ENCODE results near the gene GRAMD1C.
A peak's percentile ranks its signal among the peaks of the same experiment; 100 is the strongest.
"Not testable (repeated sequence)": the region's sequence is repeated elsewhere in the genome, so short reads cannot be mapped to it uniquely, and the experiment has no call there.

Gene GRAMD1C

DNA sequence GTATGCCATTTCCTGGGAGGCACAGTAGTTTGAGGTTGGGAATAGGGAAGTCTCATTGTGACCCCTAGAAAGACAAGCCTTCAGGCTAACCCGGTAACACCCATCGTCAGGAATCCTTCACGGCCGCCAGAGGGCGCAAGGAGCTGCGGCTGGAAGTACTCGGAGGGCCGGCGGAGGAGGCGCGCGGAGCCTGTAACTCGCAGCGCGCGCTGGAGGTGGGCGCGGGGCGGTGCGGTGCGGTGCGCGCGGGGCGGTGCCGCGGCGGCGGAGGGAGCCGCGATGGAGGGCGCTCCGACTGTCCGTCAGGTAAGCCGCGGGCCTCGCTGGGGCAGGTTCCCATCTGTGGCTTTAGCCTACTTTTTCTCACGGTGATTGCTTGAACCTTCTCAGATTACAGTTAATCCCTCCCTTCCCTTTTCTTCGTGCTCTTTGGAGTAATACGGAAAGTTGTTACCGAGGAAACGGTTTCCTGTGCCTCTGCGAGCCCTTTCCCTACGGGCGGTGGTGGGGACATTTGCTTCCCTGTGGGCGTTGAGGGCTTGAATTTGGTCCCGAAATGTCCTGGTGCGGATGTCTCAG is at the start of gene GRAMD1C:
Gene GRAMD1C, plus strand, starts transcription at position 158 of the 579 bp plus-strand sequence. Its CDS starts 122 bp downstream, at position 280.
- peak; percentile 83 for DNase-seq

GRCh38 chr3:113791381-113791780 is 47.2 kb upstream of the GRAMD1C start:
- no peak for DNase-seq

- DNase-seq, result no peak
These were observed 44.1 kb upstream of the GRAMD1C start for GRCh38 chr3:113794526-113794925.

DNA sequence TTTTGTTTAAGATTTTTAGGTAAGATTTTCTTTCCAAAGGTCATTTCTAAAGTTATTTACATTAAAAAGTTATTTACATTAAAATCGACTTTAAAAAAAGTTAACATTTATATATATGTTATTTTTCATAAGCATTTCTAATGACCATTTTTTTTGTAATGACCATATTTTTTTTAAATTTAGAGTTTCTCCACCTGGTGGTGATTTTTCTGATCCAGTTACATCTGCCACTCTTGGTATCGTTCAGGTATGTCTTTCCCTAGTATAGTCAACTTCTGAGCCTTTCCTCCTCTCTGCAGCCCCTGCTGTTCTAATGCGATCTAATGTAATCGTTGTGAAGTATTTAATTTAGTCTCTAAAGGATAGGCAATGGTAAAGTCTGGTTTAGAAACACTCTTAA is 42.9 kb upstream of the GRAMD1C start:
- DNase-seq, result no peak

- DNase-seq, result no peak
These were observed 35.7 kb upstream of the GRAMD1C start for GRCh38 chr3:113802795-113803455.

DNA sequence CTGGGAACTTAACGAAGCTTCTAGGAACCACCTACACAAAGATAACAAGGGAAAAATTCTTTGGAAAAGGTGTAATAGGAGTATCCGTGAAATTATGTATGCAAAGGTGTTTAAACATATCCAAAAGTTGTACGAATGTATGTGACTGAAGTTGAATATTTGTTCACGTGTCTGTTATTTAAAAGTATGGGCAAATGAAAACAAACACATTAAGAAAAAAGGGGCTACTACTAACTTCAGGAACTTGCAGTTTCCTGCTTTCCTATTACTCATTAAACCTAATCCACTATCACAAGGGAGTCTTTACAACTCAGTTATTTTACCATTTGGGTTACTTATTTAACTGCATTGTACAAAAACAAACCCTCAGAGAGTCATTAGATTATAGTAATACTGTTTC is 33.9 kb upstream of the GRAMD1C start:
- DNase-seq, result peak; percentile 36

DNA sequence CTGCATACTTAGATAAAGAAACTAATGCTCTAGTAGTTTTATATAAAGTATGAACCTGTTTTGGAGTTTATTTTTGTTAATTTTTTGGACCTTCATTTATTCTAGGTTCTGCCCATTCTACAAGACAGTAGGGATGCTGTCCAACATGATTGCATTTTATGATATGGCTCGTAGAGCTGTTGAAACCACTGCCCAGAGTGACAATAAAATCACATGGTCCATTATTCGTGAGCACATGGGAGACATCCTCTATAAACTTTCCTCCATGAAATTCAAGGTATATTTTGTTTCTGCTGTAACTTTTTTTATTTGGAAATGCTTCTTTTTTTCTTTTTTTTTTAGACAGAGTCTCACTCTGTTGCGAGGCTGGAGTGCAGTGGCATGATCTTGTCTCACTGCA is 33.3 kb upstream of the GRAMD1C start:
- no peak for DNase-seq

DNA sequence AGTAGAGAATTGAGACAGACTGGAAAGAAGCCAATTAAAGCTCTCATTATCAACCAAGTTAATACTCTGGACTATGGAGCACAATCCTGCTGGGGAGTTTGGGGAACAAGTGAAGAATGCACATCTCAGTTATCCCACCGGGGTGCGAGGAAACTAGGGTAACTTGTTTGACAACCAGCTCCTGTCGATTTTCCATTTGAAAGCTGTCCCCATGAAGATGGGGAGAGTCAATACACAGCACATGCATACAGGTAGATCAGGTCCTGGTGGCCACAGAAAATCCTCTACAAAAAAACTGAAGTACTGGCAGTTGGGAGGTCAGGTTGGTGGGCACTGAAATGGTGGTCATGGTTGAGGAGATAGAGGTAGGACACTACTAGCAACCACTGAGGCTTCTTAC is 25.7 kb upstream of the GRAMD1C start:
- DNase-seq, result no peak

DNA sequence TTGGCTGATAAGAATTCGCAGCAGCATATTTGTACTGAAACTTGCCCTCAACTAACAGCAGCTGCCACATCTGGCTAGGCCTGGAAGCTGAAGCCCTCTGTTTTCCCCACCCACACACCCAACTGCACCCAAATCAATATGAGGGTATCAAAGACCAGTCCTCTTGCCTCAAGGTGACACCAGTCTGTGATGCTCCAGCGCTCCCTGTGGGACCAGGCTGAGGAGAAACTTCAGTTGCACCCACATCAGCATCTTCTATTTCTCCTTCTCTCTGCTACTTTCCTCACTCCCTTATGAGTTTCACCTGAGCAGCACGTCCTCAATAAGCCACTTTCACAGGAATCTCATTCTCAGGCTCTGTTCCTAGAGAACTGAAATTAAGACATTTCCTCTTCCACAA is 18.7 kb upstream of the GRAMD1C start:
- DNase-seq, result no peak

DNA sequence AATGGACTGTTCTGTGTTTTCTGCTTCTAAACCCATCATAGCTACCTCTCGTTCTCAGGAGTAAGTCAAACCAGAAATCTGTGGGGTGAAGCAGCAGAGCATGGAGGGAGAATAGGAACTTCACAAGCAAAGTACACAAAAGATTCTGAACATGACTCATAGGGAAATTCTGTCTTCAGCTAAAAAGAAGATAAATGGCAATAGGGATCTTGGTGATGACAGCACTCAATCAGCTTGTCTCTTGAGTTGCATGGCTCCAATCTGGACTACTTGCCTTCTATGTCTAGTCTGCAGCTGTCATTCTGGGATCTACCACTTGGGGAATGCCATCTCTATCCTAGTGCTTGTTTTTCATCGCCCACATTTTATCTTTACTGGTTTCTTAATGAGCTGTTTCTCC is 13.5 kb upstream of the GRAMD1C start:
- DNase-seq, result peak; percentile 72

- DNase-seq, result no peak
These were observed 10.0 kb upstream of the GRAMD1C start for GRCh38 chr3:113828600-113828999.

- DNase-seq, result no peak
These were observed 8.8 kb upstream of the GRAMD1C start for GRCh38 chr3:113829576-113830354.

GRCh38 chr3:113831103-113831355 is 7.6 kb upstream of the GRAMD1C start:
- no peak for DNase-seq

DNA sequence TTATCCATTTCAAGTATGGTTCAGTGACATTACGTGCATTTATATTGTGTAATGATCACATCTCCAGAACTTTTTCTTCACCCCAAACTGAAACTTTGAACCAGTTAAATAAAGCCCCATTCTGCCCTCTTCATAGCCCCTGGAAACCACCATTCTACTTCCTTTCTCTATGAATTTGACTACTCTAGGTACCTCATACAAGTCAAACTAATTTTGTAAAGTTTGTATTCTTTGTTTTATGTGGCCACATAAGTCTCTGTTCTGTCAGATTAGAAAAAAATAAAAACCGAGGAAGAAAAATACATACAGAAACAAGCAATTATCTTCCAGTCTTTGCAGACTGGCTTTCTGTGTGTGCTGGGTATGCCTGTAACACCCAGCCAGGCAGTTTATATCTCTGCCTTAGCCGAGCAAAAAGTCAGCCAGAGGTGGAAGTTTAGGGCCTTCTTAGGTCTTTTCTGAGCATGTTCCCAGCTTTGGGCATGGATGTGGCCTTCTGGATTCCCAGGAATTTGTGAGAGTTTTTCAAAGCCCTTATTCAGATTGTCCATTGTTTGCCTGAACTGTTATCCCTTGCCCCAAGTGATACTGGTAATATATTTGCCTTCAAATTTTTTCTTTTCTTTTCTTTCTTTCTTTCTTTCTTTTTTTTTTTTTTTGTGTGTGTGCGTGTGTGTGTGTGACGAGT is 6.0 kb upstream of the GRAMD1C start:
- DNase-seq, result no peak

DNA sequence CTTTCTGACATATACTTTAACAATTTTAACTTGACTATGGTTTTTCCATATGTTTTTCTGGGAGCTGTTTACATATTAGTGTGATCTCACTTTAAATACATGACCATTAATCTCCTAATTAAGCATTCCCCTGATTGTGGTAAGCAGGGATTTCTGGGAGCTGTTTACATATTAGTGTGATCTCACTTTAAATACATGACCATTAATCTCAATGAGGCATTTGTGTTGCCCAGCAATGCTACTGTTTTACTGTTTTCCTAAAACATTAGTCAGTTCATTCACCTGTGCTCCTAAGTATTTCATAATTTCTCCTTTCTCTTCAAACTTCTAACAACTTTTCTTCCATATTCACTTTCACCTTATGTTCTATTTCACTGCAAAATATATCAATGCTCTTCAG is 3.6 kb upstream of the GRAMD1C start:
- DNase-seq, result peak; percentile 16

DNA sequence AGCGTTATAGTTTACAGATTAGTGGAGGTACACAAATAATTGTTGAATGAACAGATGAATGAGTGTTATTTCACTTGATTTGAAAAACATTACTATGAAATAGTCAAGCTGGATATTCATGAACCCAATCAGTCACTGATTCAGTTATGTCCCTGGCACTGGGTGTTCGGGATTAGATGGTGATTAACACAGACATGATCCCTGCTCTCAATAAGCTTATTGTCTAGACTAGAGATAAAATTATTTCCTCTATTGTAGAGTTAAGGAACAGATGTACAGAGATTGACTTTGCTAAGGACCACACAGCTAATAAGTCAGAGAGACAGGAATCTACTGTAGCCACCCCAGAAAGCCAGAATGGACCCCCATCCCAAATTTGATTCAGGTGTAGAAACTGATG is 963 bp downstream of the GRAMD1C start:
- no peak for DNase-seq

- DNase-seq, result peak; percentile 8
These were observed 6.1 kb downstream of the GRAMD1C start for GRCh38 chr3:113844622-113845222.

GRCh38 chr3:113847247-113847646 is 8.7 kb downstream of the GRAMD1C start:
- DNase-seq, result no peak

DNA sequence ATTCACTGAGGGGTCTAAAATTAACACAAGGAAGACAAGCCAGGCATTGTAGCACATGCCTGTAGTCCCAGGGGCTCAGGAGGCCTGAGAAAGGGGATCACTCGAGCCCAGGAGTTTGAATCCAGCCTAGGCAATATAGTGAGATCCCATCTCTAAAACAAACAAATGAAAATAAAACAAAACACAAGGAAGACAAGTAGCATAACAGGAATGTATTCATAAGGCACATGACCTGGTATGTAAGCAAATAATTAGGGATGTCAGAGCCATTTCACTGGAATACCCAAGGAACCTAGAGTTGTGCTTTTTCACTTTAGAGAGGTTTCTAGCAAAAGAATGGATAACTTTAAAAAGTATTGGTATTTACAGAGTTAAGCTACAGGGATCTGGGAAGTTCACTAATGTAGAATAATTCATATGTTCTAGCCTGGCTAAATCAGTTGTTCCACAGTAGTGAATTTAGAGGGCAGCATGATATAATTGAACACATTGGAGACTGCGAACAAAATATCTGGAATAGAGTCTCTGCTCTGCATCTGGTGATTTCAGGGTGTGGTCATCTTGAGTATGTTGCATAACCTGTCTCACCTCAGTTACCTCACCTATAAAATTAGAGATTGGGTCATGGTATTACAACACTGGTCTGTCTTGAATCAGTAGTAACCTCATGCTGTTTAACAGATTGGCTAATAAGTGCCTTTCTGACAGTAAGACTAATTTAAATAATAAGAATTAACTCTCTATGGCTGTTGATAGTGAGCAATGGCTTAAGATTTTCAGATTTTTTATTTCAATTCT is 9.3 kb downstream of the GRAMD1C start:
- no peak for DNase-seq

- not testable (repeated sequence) for DNase-seq
These were observed 10.5 kb downstream of the GRAMD1C start for GRCh38 chr3:113849071-113849470.

GRCh38 chr3:113849841-113850240 is 11.3 kb downstream of the GRAMD1C start:
- not testable (repeated sequence) for DNase-seq

DNA sequence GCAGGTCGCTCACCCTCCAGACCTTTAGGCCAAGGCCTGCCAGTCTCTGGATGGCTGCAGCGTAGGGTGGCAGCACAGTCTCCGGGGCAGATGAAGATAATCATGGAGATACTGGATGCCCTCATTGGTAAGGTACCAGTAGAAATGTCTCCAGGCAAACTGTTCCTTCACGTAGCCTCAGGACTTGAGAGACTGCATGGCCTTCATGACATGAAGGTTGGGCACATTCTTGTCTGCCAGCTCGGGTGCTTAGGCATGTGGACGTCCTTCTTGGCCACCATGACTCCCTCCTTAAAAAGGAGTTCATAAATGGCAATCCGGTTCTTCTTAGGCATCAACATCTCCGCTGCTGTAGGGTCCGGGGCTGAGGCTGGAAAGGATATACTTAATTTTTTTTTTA is 11.8 kb downstream of the GRAMD1C start:
- not testable (repeated sequence) for DNase-seq

DNA sequence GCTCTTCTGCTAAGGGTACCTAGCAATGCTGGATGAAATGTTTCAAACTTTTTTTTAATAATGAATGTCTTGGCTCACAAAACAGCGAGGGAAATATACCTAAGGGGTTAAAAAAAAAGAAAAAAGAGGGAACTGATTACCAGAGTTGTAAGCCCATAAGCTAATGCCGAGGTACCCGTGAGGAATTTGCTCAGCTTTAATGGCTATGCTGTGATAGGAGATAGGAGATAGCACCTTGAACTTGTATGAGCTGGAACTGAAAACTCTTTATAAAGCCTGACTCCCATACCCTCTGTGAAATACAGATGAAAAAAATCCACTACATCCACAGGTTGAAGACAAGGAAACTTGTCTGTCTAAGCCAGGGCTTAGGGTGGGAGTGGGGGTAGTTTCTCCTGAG is 13.9 kb downstream of the GRAMD1C start:
- DNase-seq, result no peak

Data from kidney glomerular epithelial cell (primary cell).